Ectodermal cell (in vitro differentiated cells): ENCODE measurements around the gene NEK5.
A peak's percentile ranks its signal among the peaks of the same experiment; 100 is the strongest.

ENCODE experiments used
- H3K27ac ChIP-seq: 2 replicates; pipeline ENCODE4 v1.7.0; 2013; ENCODE audit warnings: mild to moderate bottlenecking, low read depth, low read length; ENCODE audit not compliant: insufficient read depth, poor library complexity, severe bottlenecking
- H3K27me3 ChIP-seq: 2 replicates; pipeline ENCODE4 v1.7.0; 2013; ENCODE audit warnings: mild to moderate bottlenecking, low read length; ENCODE audit not compliant: insufficient read depth, control insufficient read depth, poor library complexity, severe bottlenecking
- H3K36me3 ChIP-seq: one replicate; pipeline ENCODE4 v1.7.0; 2013; ENCODE audit warnings: low read length; ENCODE audit not compliant: control insufficient read depth, insufficient read depth
- H3K4me1 ChIP-seq: one replicate; pipeline ENCODE4 v1.7.0; 2013; ENCODE audit warnings: low read length; ENCODE audit not compliant: control insufficient read depth, insufficient read depth
- H3K4me3 ChIP-seq: 2 replicates; pipeline ENCODE4 v1.7.0; 2013; ENCODE audit warnings: low read depth, low read length, control low read depth; ENCODE audit not compliant: insufficient read depth
- H3K9me3 ChIP-seq: 2 replicates; pipeline ENCODE4 v1.7.0; 2013; ENCODE audit warnings: mild to moderate bottlenecking, low read length, moderate library complexity; ENCODE audit not compliant: control insufficient read depth
- WGBS, 2 experiments: methylation state at CpG; one replicate each; pipeline ENCODE4 v1.1.7; 2013; ENCODE audit warnings: missing lambda C conversion rate in 2 of 2; 5-methylcytosine and 5-hydroxymethylcytosine counted together

NEK5 gene

GRCh38 chr13:52137489-52137888 is 8.6 kb upstream of the NEK5 start:
- Histone ChIP-seq H3K9me3 (no peaks in the 10 kb centered on the region), H3K4me1 (no peaks in the 10 kb centered on the region), H3K27ac (peak overlapping the region; percentile 9), H3K36me3 (peaks cover 19% of the 10 kb centered on the region), H3K27me3 (no peaks in the 10 kb centered on the region), H3K4me3 (no peak overlapping the region)
- WGBS, 2 experiments = 45 to 64% methylated on average over 2 to 3 of the region's 3 CpGs

- Histone ChIP-seq H3K4me1 (no peaks in the 10 kb centered on the region), H3K9me3 (no peaks in the 10 kb centered on the region), H3K4me3 (no peak overlapping the region), H3K27ac (no peak overlapping the region), H3K27me3 (no peaks in the 10 kb centered on the region), H3K36me3 (peaks cover 24% of the 10 kb centered on the region)
Observed at GRCh38 chr13:52136763-52137162, 7.9 kb upstream of the NEK5 start.

- Histone ChIP-seq H3K4me1 (no peaks in the 10 kb centered on the region), H3K9me3 (no peaks in the 10 kb centered on the region), H3K27ac (no peak overlapping the region), H3K36me3 (peaks cover 18% of the 10 kb centered on the region), H3K4me3 (no peak overlapping the region), H3K27me3 (peaks cover 8% of the 10 kb centered on the region)
Observed at GRCh38 chr13:52130641-52131040, 1.8 kb upstream of the NEK5 start.

- 3 to 4% methylated on average over 33 of the region's 33 CpGs for WGBS, 2 experiments
- peaks cover 18% of the 10 kb centered on the region for H3K36me3 ChIP-seq
- peaks cover 8% of the 10 kb centered on the region for H3K27me3 ChIP-seq
- no peaks in the 10 kb centered on the region for H3K9me3 ChIP-seq
- H3K4me3 ChIP-seq = peak overlapping the region; percentile 54
- H3K4me1 ChIP-seq = no peaks in the 10 kb centered on the region
- no peak overlapping the region for H3K27ac ChIP-seq
Observed at GRCh38 chr13:52127783-52128702, 830 bp downstream of the NEK5 start.

- Histone ChIP-seq H3K27ac (no peak overlapping the region), H3K4me3 (no peak overlapping the region), H3K9me3 (no peaks in the 10 kb centered on the region), H3K27me3 (peaks cover 8% of the 10 kb centered on the region), H3K4me1 (no peaks in the 10 kb centered on the region), H3K36me3 (peaks cover 12% of the 10 kb centered on the region)
- WGBS, 2 experiments = 77 to 78% methylated on average over 6 of the region's 6 CpGs
Observed at GRCh38 chr13:52127378-52127777, 1.5 kb downstream of the NEK5 start.

GRCh38 chr13:52125547-52125946 is 3.3 kb downstream of the NEK5 start:
- Histone ChIP-seq H3K36me3 (no peaks in the 10 kb centered on the region), H3K9me3 (no peaks in the 10 kb centered on the region), H3K4me3 (no peak overlapping the region), H3K27ac (no peak overlapping the region), H3K4me1 (no peaks in the 10 kb centered on the region), H3K27me3 (peaks cover 8% of the 10 kb centered on the region)
- WGBS, 2 experiments = 88 to 91% methylated on average over 3 of the region's 3 CpGs

- no peaks in the 10 kb centered on the region for H3K36me3 ChIP-seq
- WGBS, 2 experiments = 77 to 88% methylated on average over 3 of the region's 3 CpGs
- H3K27ac ChIP-seq = no peak overlapping the region
- no peak overlapping the region for H3K4me3 ChIP-seq
- no peaks in the 10 kb centered on the region for H3K9me3 ChIP-seq
- no peaks in the 10 kb centered on the region for H3K27me3 ChIP-seq
- H3K4me1 ChIP-seq = no peaks in the 10 kb centered on the region
Observed at GRCh38 chr13:52118595-52118994, 10.3 kb downstream of the NEK5 start.

- no peak overlapping the region for H3K27ac ChIP-seq
- no peaks in the 10 kb centered on the region for H3K4me1 ChIP-seq
- no peak overlapping the region for H3K4me3 ChIP-seq
- no peaks in the 10 kb centered on the region for H3K36me3 ChIP-seq
- H3K27me3 ChIP-seq = no peaks in the 10 kb centered on the region
- no peaks in the 10 kb centered on the region for H3K9me3 ChIP-seq
- 93% methylated on average over 2 of the region's 2 CpGs for WGBS, 2 experiments
Observed at GRCh38 chr13:52118095-52118494, 10.8 kb downstream of the NEK5 start.

GRCh38 chr13:52112591-52112990 is 16.3 kb downstream of the NEK5 start:
- no peaks in the 10 kb centered on the region for H3K9me3 ChIP-seq
- 87 to 89% methylated on average over 1 of the region's 1 CpG for WGBS, 2 experiments

GRCh38 chr13:52109116-52109670 is 19.7 kb downstream of the NEK5 start:
- Histone ChIP-seq H3K36me3 (no peaks in the 10 kb centered on the region), H3K9me3 (no peaks in the 10 kb centered on the region), H3K27me3 (no peaks in the 10 kb centered on the region), H3K4me1 (no peaks in the 10 kb centered on the region), H3K27ac (no peak overlapping the region), H3K4me3 (no peak overlapping the region)
- 93 to 94% methylated on average over 1 of the region's 1 CpG for WGBS, 2 experiments

More at GRCh38 chr13:52112591-52112990, 16.3 kb downstream of the NEK5 start:
- Histone ChIP-seq H3K4me3 (no peak overlapping the region), H3K36me3 (no peaks in the 10 kb centered on the region), H3K4me1 (no peaks in the 10 kb centered on the region), H3K27me3 (no peaks in the 10 kb centered on the region), H3K27ac (no peak overlapping the region)
